Measurements from ENCODE around the gene YJU2. TPM values are rescaled to one million over a fixed set of nuclear protein-coding genes. Genes with fewer than 3 reads are reported as not detected.

The YJU2 gene
- total RNA-seq, 2 donors from 2014 or later: 15.8 to 25.8 TPM

DNA sequence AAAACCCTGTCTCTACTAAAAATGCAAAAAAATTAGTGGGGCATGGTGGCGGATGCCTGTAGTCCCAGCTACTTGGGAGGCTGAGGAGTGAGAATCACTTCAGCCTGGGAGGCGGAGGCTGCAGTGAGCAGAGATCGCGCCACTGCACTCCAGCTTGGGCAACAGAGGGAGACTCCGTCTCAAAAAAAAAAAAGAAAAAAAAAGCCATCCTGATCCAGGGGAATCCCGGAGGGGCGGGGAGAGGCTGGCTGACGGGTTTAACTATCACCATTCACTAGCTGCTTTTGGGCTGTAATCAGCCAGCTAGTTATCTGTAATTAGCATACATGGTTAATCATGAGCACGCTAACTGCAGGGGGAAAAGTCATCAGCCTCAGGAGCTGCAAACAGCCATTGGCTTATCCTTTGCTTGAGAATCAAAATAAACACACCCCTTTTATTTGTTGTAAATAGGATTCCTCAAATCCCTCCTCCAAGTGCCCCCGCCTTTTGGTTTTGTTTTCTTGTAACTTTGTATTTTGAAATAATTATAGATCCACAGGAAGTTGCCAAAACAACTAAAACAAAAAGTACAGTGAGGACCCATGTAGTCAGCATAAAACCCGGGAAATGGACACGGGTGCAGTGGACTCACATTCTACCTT lies 67.1 kb downstream of the YJU2 start:
- DNase-seq: no peak
- H3K9ac ChIP-seq (ENCODE audit: low read depth in 2 of 2, low read length in 2 of 2): no peak overlapping the region
- H3K9me3 ChIP-seq: no peaks in the 10 kb centered on the region
- H3K4me3 ChIP-seq: no peak overlapping the region
- H3K27ac ChIP-seq: no peak overlapping the region
- H3K4me1 ChIP-seq: no peaks in the 10 kb centered on the region
- TF ChIP-seq, protein P1, sequence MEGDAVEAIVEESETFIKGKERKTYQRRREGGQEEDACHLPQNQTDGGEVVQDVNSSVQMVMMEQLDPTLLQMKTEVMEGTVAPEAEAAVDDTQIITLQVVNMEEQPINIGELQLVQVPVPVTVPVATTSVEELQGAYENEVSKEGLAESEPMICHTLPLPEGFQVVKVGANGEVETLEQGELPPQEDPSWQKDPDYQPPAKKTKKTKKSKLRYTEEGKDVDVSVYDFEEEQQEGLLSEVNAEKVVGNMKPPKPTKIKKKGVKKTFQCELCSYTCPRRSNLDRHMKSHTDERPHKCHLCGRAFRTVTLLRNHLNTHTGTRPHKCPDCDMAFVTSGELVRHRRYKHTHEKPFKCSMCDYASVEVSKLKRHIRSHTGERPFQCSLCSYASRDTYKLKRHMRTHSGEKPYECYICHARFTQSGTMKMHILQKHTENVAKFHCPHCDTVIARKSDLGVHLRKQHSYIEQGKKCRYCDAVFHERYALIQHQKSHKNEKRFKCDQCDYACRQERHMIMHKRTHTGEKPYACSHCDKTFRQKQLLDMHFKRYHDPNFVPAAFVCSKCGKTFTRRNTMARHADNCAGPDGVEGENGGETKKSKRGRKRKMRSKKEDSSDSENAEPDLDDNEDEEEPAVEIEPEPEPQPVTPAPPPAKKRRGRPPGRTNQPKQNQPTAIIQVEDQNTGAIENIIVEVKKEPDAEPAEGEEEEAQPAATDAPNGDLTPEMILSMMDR (IDR thresholded peaks at IDR 0.05): no peak
- H3K36me3 ChIP-seq: no peaks in the 10 kb centered on the region
- intact Hi-C loops (cut with DNase I): no loop called here
- H3K27me3 ChIP-seq: no peaks in the 10 kb centered on the region

DNA sequence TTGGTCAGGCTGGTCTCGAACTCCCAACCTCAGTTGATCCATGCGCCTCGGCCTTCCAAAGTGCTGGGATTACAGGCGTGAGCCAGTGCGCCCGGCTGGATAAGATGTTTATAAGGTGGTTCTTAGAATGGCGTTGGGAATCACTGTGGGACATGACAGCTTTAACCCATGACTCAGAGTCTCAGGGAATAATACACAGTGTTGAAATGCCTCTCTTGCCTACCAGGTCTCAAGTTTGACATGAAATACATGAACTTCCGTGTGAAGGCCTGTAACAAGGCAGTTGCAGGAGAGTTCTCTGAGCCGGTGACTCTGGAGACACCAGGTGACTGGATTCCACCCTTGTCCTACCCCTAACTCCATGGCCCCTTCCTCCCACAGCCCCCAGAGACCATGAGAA lies 70.1 kb downstream of the YJU2 start:
- TF ChIP-seq, protein P1 (IDR thresholded peaks at IDR 0.05): no peak
- intact Hi-C loops (cut with DNase I): no loop called here
- H3K9me3 ChIP-seq: no peaks in the 10 kb centered on the region
- H3K36me3 ChIP-seq: no peaks in the 10 kb centered on the region
- H3K27ac ChIP-seq: no peak overlapping the region
- no peak overlapping the region for H3K4me3 ChIP-seq
- no peaks in the 10 kb centered on the region for H3K27me3 ChIP-seq
- no peaks in the 10 kb centered on the region for H3K4me1 ChIP-seq
- no peak overlapping the region for H3K9ac ChIP-seq (ENCODE audit: low read depth in 2 of 2, low read length in 2 of 2)
- DNase-seq: no peak

DNA sequence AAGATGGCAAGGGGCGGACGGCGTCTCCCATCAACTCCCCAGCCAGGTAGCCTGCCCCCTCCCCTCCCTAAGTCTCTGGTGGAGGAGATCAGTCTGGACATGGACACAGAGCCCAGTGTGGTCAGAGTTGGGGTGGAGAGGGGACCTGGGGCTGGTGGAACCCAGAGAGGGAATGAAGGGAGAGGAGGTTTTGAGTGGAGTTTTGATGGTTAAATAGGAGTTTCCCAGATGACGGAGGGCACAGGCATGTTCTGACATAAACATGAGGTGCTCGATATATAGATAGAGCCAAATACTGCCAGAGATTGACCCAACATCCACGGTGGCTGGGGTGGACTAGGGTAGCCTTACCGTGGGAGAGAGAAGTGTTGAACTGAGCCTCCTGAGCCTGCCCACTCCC lies 71.6 kb downstream of the YJU2 start:
- Histone ChIP-seq H3K9me3 (no peaks in the 10 kb centered on the region), H3K27me3 (no peaks in the 10 kb centered on the region), H3K9ac (ENCODE audit: low read depth in 2 of 2, low read length in 2 of 2) (no peak overlapping the region), H3K36me3 (no peaks in the 10 kb centered on the region), H3K4me1 (no peaks in the 10 kb centered on the region), H3K4me3 (no peak overlapping the region), H3K27ac (no peak overlapping the region)
- TF ChIP-seq, protein P1 (IDR thresholded peaks at IDR 0.05): no peak
- DNase-seq: no peak
- intact Hi-C loops (cut with DNase I): no loop called here

Other genes with a start within 250 kb of the YJU2 start
- 10 to 100 TPM; 29.9 to 31.5 TPM for gene PIAS4, start 239.3 kb upstream of the YJU2 start, total RNA-seq
- gene ZBTB7A, start 180.2 kb upstream of the YJU2 start, total RNA-seq: 100 to 1,000 TPM; 110 to 123 TPM
- gene MAP2K2, start 123.0 kb upstream of the YJU2 start, total RNA-seq: 100 to 1,000 TPM; 211 to 260 TPM
- gene CREB3L3, start 93.4 kb upstream of the YJU2 start, total RNA-seq: 1 to 10 TPM; 1.1 to 9.9 TPM
- gene SIRT6, start 64.5 kb upstream of the YJU2 start, total RNA-seq: 100 to 1,000 TPM in 1 of 2 donors, 10 to 100 TPM in 1; 83.9 to 120 TPM
- 1 to 10 TPM in 1 of 2 donors, under 1 TPM in 1; 0.35 to 1.8 TPM for gene ANKRD24, start 64.4 kb upstream of the YJU2 start, total RNA-seq
- gene EBI3, start 17.6 kb upstream of the YJU2 start, total RNA-seq: 1 to 10 TPM in 1 of 2 donors, under 1 TPM in 1; 0.56 to 1.6 TPM
- gene SHD, start 32.2 kb downstream of the YJU2 start, total RNA-seq: 10 to 100 TPM; 16.8 to 19.3 TPM
- gene TMIGD2, start 55.3 kb downstream of the YJU2 start, total RNA-seq: under 1 TPM in 1 of 2 donors, not detected in 1; 0.74 TPM
- gene FSD1, start 57.5 kb downstream of the YJU2 start, total RNA-seq: 1 to 10 TPM in 1 of 2 donors, under 1 TPM in 1; 0.98 to 2.4 TPM
- gene STAP2, start 91.7 kb downstream of the YJU2 start, total RNA-seq: 100 to 1,000 TPM; 197 to 218 TPM
- gene MPND, start 96.5 kb downstream of the YJU2 start, total RNA-seq: 10 to 100 TPM; 38.0 to 63.2 TPM
- gene SH3GL1, start 153.5 kb downstream of the YJU2 start, total RNA-seq: 10 to 100 TPM; 54.0 to 66.6 TPM
- 10 to 100 TPM; 15.6 to 53.2 TPM for gene CHAF1A, start 155.6 kb downstream of the YJU2 start, total RNA-seq
- 10 to 100 TPM; 84.9 to 96.7 TPM for gene UBXN6, start 210.7 kb downstream of the YJU2 start, total RNA-seq
- gene HDGFL2, start 225.2 kb downstream of the YJU2 start, total RNA-seq: 10 to 100 TPM; 32.7 to 55.0 TPM

Measured in colonic mucosa (tissue), 4 donors.